HG03521 (cell line): ENCODE data around the gene ATP1A3.
"Not testable (repeated sequence)": the region's sequence is repeated elsewhere in the genome, so short reads cannot be mapped to it uniquely, and the experiment has no call there.

Experiments
- ATAC-seq: cut with Tn5 transposase; IDR thresholded peaks from one replicate; pipeline ENCODE4 v1.9.1; 2021; ENCODE audit warnings: mild to moderate bottlenecking, moderate library complexity; ENCODE audit not compliant: unreplicated experiment

The ATP1A3 gene

DNA sequence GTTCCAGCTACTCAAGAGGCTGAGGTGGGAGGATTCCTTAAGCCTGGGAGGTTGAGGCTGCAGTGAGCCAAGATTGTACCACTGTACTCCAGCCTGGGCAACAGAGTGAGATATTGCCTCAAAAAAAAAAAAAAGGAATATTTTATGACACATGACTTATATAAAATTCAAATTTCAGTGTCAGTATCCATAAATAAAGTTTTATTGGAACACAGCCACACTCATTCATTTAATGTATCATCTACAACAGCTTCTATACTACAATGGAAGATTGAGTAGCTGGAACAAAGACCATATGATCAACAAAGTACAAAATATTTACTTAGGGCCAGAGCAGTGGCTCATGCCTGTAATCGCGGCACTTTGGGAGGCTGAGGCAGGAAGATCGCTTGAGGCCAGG lies 18.7 kb upstream of the ATP1A3 start:
- ATAC-seq: not testable (repeated sequence)

DNA sequence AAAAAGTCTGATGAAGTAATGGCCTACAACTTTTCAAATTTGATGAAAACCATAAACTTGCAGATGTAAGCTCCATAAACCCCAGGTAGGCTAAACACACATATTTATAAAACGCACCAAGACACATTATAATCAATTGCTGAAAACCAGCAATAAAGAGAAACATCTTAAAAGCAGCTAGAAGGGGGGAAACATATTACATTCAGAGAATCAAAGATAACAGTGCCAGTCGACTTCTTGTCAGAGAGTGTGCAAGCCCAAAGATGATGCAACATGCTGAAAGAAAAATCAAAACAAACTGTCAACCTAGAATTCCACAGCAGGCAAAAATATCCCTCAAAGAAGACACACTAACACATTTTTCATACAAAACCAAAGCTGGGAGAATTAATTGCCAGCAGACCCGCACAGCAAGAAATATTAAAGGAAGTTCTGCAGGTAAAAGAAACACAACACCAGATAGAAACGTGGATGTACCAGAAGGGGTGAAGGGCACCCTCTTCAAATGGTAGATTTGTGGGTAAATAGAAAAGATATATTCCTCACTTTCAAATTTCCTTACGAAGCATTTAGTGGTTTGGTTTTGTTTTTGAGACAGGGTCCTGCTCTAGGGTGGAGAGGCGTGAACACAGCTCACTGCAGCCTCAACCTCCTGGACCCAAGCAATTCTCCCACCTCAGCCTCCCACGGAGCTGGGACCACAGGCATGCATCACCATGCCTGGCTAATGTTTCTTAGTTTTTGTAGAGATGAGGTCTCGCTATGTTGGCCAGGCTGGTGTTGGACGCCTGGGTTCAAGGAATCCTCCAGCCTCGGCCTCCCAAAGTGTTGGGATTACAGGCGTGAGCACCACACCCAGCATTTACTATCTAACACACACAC lies 16.5 kb upstream of the ATP1A3 start:
- ATAC-seq: no peak

- ATAC-seq: no peak
Measured at GRCh38 chr19:42006569-42006968, 12.5 kb upstream of the ATP1A3 start.

- ATAC-seq: no peak
Measured at GRCh38 chr19:42005504-42005903, 11.5 kb upstream of the ATP1A3 start.

GRCh38 chr19:42003506-42004294 lies 9.7 kb upstream of the ATP1A3 start:
- no peak for ATAC-seq

- ATAC-seq: no peak
Measured at GRCh38 chr19:41999878-42000208, 5.8 kb upstream of the ATP1A3 start.

GRCh38 chr19:41999071-41999877 lies 5.2 kb upstream of the ATP1A3 start:
- no peak for ATAC-seq

DNA sequence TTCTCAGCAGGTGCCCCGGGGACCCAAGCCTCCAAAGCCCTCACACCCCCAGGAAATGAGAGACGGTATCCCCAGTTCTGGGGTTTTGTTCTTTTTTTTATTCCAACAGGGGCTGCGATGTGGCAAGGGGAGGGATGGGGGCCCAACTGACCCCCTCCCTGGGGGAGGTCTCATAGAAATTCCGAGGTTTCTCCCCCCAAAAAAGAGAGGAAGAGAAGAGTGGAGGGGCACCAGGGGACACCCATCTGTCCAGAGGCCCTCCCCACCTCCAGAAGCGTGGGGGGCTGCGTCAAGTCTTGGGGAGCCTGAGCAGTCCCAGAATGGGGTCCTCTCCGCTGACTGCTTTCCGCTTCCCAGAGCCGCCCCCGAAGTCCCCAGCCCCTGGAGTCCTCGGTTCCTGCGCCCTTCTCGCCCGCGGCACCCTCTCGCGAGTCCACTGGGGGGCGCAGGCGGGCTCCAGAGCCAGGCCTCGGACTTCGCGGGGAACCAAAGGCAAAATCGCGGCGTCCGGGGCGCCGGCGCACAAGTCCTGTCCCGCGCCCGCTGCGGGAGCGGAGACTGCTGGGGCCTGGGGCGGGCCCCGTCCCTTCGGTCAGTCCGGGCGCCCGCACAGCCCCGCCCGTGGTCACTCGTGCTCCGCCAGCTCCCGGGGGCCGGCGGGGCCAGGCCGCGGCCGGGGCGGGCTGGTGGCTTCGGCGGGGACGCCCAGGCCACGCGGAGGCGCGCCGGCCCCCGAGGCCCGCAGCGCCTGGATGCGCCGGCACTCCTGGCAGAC lies 4.4 kb upstream of the ATP1A3 start:
- no peak for ATAC-seq

DNA sequence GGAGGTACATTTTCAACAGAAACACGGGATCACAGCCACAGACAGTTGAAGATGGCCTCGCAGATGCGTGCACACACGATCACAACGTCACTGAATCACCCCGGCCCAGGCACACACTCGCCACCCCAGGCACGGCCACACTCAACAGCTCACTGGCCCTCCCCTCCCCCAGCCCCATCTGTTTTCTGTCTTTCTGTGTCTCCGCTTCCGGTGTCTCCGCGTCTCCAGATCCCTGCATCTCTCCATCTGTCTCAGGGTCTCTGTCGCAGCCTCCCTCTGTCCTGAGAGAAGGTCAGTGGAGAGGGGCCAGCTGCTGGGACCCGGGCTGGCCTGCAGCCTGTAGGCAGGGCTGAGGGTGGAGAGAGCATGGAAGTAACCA lies 3.8 kb upstream of the ATP1A3 start:
- ATAC-seq: no peak

GRCh38 chr19:41997121-41997850 lies 3.3 kb upstream of the ATP1A3 start:
- ATAC-seq: no peak

DNA sequence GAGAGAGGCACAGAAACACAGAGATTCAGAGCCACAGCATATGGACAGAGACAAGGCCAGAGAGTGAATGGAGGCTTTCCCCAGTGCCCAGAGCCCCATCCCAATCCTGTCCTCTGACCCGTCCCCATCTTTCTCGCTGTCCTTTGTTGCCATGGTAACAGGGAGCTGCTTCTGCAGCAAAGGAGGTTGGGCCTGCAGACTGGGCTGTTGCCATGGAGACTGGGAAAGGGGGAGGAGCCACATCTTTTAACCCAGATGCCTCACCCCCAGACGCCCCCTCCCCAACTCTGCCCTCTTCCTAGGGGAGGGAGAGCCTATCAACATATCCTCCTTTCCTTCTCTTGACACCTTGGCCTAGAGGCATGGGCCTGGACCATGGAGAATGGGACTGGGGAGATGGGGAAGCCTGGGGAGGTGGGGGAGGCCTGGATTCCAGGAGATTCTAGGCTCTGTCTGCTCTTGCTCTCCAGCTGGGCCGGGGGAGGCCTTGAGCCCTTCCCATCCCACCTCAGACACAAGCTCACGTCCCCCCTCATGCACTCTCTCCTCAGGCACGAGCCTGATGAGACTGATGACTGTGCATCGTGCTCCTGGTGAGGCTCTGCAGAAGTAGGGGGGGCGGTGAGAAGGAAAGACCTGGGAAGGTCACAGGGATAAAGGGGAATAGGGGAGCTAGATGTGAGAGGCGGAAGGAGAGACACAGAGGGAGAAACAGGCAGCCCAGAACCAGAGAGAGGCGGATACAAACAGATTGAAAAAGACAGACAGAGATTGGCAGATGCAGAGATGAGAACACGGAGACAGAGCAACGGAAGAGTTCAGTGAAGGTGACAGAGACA lies 2.1 kb upstream of the ATP1A3 start:
- no peak for ATAC-seq

DNA sequence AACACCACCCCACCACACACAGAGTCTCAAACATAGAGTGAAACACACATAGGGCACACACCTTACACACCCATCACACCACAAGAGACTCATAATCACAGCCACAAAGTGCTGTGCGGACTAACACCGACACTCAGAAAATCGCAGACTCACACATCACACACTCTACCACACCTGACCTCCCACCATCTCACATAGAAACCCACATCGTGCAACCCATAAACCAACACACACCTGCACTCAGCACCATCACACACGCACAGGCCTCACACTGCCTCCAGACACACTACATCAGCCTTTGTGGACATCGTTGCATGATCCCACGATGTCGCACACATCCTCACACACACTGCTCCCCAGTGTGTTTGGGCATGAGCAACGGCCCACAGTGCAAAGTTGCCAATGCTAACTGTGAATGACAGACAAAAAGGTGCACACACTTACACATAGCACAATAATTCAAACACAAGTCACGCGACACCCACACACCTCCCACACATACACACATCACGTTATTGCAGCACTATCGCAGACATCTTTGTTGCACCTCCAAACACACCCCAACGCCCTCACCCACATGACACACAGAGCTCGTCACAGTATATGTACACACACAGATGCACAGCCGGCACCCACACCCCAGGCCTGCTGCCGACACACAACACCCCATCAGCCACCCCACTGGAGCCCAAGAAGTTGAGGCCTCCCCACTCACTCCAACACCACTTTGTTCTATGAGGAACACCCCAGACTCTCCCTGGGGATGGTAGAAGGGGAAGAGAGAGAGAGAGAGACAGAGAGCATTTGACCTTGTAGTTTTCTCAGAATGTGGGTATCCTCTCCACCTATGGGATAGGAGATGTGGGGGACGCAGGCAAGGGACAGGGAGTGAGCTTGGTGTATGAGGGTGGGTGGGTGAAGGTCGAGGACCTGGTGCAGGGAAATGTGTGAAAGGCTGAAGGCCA lies 1.2 kb upstream of the ATP1A3 start:
- no peak for ATAC-seq

DNA sequence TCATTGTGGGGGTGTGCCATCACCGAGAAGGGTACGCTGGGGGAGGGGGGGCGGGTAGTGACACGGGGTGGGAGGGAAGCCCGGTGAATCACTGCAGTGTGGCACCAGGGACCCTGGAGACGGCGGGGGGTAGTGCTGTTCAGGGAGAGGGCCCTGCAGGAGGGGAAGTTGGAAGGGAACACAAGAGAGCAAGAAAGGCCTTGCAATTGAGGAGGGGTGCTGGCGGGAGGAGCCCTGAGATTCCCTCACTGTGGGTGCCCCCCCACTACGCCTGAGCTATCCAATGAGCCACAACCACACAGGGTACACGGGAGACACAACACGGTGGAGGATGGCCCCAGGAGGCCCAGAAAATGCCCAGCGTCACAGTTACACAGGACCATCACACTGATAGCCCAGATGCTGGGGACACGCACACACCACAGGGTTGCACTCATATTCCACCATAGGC lies 516 bp upstream of the ATP1A3 start:
- no peak for ATAC-seq

DNA sequence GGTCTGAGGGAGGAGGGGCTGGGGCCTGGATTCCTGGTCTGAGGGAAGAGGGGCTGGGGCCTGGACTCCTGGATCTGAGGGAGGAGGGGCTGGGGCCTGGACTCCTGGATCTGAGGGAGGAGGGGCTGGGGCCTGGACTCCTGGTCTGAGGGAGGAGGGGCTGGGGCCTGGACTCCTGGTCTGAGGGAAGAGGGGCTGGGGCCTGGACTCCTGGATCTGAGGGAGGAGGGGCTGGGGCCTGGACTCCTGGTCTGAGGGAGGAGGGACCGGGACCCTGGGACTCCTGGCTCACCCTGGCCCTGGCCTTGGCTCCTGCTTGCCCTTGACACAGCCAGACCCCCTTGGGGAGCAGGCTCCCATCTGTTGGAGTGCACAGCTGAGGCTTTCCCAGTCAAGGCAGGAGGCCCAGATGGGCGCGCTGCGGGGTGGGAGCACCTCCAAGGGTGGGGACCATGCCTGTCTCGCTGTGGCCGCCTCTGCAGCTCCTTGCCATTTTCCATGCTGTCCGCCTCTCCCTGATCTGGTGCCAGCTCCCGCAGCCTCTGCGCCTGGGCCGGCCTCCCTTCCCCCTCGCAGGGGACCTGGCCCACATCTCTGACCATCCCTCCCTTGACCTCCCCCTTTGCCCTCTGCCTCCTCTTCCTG lies 2.0 kb downstream of the ATP1A3 start:
- not testable (repeated sequence) for ATAC-seq

DNA sequence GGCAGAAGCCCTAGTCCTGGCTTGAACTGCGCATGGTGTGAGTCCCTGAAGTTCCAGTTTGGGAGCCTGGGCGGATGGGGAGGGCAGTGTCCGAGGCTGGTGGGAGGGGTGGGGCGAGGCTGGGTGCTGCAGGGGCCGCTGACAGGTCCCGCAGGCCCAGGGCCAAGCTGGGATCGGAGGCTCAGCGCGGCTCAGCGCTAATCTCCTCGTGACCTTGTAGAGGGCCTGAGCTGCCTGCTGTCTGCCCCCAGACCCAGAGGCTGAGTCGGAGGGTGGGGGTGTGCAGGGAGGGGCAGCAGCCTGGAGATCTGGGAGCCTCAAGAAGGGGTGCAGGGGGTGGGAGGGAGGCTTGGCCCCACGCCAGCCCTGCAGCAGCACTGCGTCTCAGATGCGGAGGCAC lies 3.0 kb downstream of the ATP1A3 start:
- ATAC-seq: no peak

- no peak for ATAC-seq
Measured at GRCh38 chr19:41990615-41991014, 3.4 kb downstream of the ATP1A3 start.

DNA sequence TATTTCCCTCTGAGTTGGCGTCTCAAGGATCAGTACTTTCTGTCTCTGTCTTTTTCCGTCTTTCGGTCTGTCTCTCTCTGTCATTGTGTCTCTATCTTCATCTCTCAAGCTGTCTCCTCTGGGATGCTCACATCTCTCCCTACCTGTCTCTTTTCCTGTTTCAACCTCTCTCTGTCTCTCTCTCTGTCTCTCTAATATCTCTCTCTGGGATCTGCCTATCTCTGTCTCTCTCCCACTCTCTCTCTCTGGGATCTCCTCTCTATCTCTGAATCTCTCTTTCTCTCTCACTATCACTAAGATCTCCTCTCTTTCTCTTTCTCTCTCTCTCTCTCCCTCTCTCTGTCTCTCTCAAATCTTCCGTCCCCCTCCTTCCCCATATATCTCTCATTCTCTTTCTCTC lies 4.0 kb downstream of the ATP1A3 start:
- ATAC-seq: no peak
